SK-N-SH (cell line): ENCODE results near the gene SECISBP2L.

Experiments used
- RAD21 ChIP-seq: IDR thresholded peaks from 2 replicates; pipeline ENCODE4 v1.6.1; 2012; ENCODE audit warnings: mild to moderate bottlenecking, low read length
- SIN3A ChIP-seq: IDR thresholded peaks from 2 replicates; pipeline ENCODE4 v1.6.1; 2012; ENCODE audit warnings: low read depth, mild to moderate bottlenecking, low read length, moderate library complexity, borderline replicate concordance
- SMC3 ChIP-seq: IDR thresholded peaks from 2 replicates; pipeline ENCODE4 v1.6.1; 2012; ENCODE audit warnings: low read depth, low read length, improper control_type of control experiment
- TAF1 ChIP-seq: IDR thresholded peaks from 2 replicates; pipeline ENCODE4 v1.6.1; 2012; ENCODE audit warnings: low read depth, mild to moderate bottlenecking, low read length, moderate library complexity, borderline replicate concordance
- TEAD4 ChIP-seq: IDR thresholded peaks from 2 replicates; pipeline ENCODE4 v1.4.0; 2012; ENCODE audit warnings: mild to moderate bottlenecking, borderline replicate concordance; ENCODE audit not compliant: insufficient read depth
- TF ChIP-seq, protein P1 (sequence below): IDR thresholded peaks from 2 replicates; pipeline ENCODE4 v1.4.0; 2012; ENCODE audit warnings: low read depth
- TF ChIP-seq, protein P2 (sequence below): IDR thresholded peaks from 2 replicates; pipeline ENCODE4 v1.4.0; 2012; ENCODE audit warnings: low read depth, borderline replicate concordance
- TF ChIP-seq, protein P3 (sequence below): fragments of 200-600 bp; sonication (generic); IDR thresholded peaks from 2 replicates; pipeline ENCODE4 v1.6.1; 2017; ENCODE audit warnings: antibody characterized with exemption, mild to moderate bottlenecking, moderate library complexity

DNA sequence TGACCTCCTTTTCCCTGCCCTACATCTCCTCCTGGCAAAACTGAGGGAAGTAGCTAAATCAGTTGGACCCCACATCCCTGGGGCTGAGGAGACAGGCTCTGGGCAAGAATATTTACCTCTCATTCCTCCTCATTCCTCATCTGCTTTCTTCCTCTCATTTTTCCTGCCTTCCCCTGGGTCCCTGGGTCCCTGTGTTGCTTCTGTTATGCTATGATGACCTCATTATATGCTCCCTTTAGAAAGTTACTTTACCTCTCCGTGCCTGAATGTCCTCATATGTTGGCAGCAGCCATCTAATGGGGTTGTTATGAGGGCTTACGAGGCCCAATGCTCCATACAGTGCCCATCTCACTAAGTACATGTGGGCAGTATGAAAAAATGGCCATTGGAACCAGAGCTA lies 81.3 kb downstream of the SECISBP2L start:
- TF ChIP-seq SMC3 (no peak), TAF1 (no peak), RAD21 (no peak), TEAD4 (no peak), SIN3A (no peak)
- TF ChIP-seq, protein P1, sequence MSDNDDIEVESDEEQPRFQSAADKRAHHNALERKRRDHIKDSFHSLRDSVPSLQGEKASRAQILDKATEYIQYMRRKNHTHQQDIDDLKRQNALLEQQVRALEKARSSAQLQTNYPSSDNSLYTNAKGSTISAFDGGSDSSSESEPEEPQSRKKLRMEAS, result no peak
- TF ChIP-seq, protein P2, sequence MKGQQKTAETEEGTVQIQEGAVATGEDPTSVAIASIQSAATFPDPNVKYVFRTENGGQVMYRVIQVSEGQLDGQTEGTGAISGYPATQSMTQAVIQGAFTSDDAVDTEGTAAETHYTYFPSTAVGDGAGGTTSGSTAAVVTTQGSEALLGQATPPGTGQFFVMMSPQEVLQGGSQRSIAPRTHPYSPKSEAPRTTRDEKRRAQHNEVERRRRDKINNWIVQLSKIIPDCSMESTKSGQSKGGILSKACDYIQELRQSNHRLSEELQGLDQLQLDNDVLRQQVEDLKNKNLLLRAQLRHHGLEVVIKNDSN, result no peak
- TF ChIP-seq, protein P3, sequence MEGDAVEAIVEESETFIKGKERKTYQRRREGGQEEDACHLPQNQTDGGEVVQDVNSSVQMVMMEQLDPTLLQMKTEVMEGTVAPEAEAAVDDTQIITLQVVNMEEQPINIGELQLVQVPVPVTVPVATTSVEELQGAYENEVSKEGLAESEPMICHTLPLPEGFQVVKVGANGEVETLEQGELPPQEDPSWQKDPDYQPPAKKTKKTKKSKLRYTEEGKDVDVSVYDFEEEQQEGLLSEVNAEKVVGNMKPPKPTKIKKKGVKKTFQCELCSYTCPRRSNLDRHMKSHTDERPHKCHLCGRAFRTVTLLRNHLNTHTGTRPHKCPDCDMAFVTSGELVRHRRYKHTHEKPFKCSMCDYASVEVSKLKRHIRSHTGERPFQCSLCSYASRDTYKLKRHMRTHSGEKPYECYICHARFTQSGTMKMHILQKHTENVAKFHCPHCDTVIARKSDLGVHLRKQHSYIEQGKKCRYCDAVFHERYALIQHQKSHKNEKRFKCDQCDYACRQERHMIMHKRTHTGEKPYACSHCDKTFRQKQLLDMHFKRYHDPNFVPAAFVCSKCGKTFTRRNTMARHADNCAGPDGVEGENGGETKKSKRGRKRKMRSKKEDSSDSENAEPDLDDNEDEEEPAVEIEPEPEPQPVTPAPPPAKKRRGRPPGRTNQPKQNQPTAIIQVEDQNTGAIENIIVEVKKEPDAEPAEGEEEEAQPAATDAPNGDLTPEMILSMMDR, result no peak
